ENCODE measurements around the gene LAMTOR2. TPM values are rescaled to one million over a fixed set of nuclear protein-coding genes. Genes with fewer than 3 reads are reported as not detected.

LAMTOR2 gene
- total and polyA plus RNA-seq, 9 of the 15 experiments (the other 6 are each of a cell fraction or from before 2014, with no cell fraction given), result 39.0 to 161 (median 74.6) TPM

GRCh38 chr1:156104861-156105832 is 50.6 kb downstream of the LAMTOR2 start (continued):
- 0 out of 2 replicates have a peak, but pooled peaks have one; percentile 28 for TF ChIP-seq ZNF592 (IDR thresholded peaks at IDR 0.05)
- no peak for TF ChIP-seq NCOA2 (IDR thresholded peaks at IDR 0.05; ENCODE audit: partially characterized antibody in 2 of 2)
- no peak for TF ChIP-seq NR2C2 (CRISPR knock-in tag; IDR thresholded peaks at IDR 0.05)
- TF ChIP-seq NR2C2 (tag; IDR thresholded peaks at IDR 0.05), result peak; percentile 42
- no peak for TF ChIP-seq KLF6 (CRISPR knock-in tag; IDR thresholded peaks at IDR 0.05; ENCODE audit: borderline replicate concordance)
- TF ChIP-seq GATAD2A (IDR thresholded peaks at IDR 0.05), result no peak
- no peak for TF ChIP-seq ESRRA (IDR thresholded peaks at IDR 0.05; ENCODE audit: borderline replicate concordance, low read depth)
- TF ChIP-seq SREBF1 (IDR thresholded peaks at IDR 0.05; ENCODE audit: borderline replicate concordance, low read depth, low read length), result no peak
- TF ChIP-seq CTCF (IDR thresholded peaks at IDR 0.05 in 2 of 3, conservative IDR thresholded peaks at IDR 0.05 in 1 of 3; ENCODE audit: insufficient read depth in 2 of 3, low read depth in 1 of 3, low read length in 3 of 3), result 0 out of 6 replicates have a peak, but pooled peaks of 1 of the 3 experiments have one; percentile 6
- TF ChIP-seq E4F1 (CRISPR knock-in tag; IDR thresholded peaks at IDR 0.05; ENCODE audit: borderline replicate concordance), result 0 out of 2 replicates have a peak, but pooled peaks have one; percentile 14
- no peak for TF ChIP-seq SP2 (IDR thresholded peaks at IDR 0.05; ENCODE audit: extremely low read depth, low read depth, low read length, poor library complexity, severe bottlenecking)
- TF ChIP-seq LCOR (CRISPR knock-in tag; IDR thresholded peaks at IDR 0.05), result 0 out of 2 replicates have a peak, but pooled peaks have one; percentile 8
- no peak for TF ChIP-seq NCOA1 (IDR thresholded peaks at IDR 0.05; ENCODE audit: low read depth)
- no peak for TF ChIP-seq EWSR1 (IDR thresholded peaks at IDR 0.05; ENCODE audit: borderline replicate concordance, low read depth, partially characterized antibody)
- TF ChIP-seq SRSF3 (IDR thresholded peaks at IDR 0.05; ENCODE audit: insufficient read depth, low read length), result no peak
- 0 out of 2 replicates have a peak, but pooled peaks have one; percentile 42 for TF ChIP-seq ZBTB17 (CRISPR knock-in tag; IDR thresholded peaks at IDR 0.05)
- TF ChIP-seq ZBTB7A (IDR thresholded peaks at IDR 0.05; ENCODE audit: borderline replicate concordance, control insufficient read depth, low read depth, low read length), result peak; percentile 61; the same call in 1 of the 2 replicates
- TF ChIP-seq ZNF282 (CRISPR knock-in tag; IDR thresholded peaks at IDR 0.05), result no peak
